WERI-Rb-1 (cell line): ENCODE measurements around the gene CCDC88C.

Experiments used
- DNase-seq: peaks from one replicate; pipeline ENCODE4 v3.0.0-alpha.2; 2020
- H3K27ac ChIP-seq: fragments of 250-450 bp; sonication (Bioruptor Pico); 2 replicates; pipeline ENCODE4 v1.5.1; 2020; ENCODE audit warnings: mild to moderate bottlenecking, moderate library complexity
- H3K27me3 ChIP-seq: fragments of 250-450 bp; sonication (Bioruptor Pico); 2 replicates; pipeline ENCODE4 v1.5.1; 2021; ENCODE audit warnings: mild to moderate bottlenecking, low read depth, moderate library complexity; ENCODE audit not compliant: insufficient read depth, severe bottlenecking
- H3K36me3 ChIP-seq: fragments of 250-450 bp; sonication (Bioruptor Pico); 2 replicates; pipeline ENCODE4 v1.5.1; 2020; ENCODE audit warnings: mild to moderate bottlenecking, moderate library complexity
- H3K4me3 ChIP-seq: 2 replicates; pipeline ENCODE4 v1.5.1; 2011; ENCODE audit warnings: low read depth, mild to moderate bottlenecking, control low read depth, low read length
- H3K9me3 ChIP-seq: fragments of 250-450 bp; sonication (Bioruptor Pico); 2 replicates; pipeline ENCODE4 v1.5.1; 2021; ENCODE audit warnings: mild to moderate bottlenecking, moderate library complexity; ENCODE audit not compliant: severe bottlenecking
- TF ChIP-seq, protein P1 (sequence below): IDR thresholded peaks from 2 replicates; pipeline ENCODE4 v1.5.1; 2011; ENCODE audit warnings: low read depth, mild to moderate bottlenecking, control low read depth, inconsistent platforms, low read length

CCDC88C gene

DNA sequence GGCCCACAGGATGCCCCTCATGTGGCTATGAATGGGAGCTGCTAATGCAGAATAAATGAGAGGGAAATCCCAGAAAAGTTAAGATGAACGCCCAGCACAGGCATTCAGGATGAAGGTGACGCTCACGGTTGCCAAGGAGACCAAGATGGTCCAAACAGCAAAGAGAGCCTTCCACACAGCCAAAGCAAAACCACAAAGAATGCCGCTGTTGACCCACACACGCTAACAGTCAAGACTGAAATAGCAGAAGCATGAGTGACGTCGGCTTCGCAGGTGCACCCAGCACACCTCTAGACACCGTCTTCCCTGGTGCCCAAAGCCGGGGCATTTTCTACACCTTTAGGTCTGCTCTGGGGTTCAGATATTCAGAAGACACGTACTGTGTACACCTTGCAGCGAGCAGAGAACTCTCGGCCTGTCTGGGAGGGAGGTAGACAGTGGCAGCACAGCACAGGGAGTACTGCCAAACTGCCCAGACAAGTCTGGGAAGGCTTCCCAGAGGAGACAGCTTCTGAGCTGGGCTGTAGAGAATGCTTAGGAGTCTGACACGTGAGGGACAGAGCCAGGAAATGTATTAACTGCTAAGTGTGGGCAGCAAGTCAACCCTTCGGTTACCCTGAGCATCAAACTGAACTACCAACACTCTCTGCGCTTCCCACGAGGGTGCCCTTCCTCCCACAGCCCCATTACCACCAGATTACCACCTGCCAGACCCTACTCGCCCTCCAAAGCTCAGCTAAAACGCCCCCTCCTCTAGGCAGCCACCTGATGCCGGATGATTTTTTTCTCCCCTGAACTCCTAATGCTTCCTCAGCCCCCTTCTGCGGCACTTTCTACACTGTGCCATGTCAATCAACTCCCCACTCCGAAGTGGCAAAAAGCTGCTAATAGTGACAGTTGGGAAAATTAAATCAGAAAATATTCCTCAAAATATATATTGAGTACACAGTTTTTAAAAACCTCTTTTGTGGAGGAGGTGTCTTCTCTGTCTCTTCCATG, 50.1 kb downstream of the CCDC88C start:
- Histone ChIP-seq H3K9me3 (no peaks in the 10 kb centered on the region), H3K27me3 (no peaks in the 10 kb centered on the region), H3K36me3 (peaks cover 11% of the 10 kb centered on the region; the same call in 1 of the 2 replicates), H3K27ac (peak overlapping the region; percentile 87), H3K4me3 (no peak overlapping the region)
- TF ChIP-seq, protein P1, sequence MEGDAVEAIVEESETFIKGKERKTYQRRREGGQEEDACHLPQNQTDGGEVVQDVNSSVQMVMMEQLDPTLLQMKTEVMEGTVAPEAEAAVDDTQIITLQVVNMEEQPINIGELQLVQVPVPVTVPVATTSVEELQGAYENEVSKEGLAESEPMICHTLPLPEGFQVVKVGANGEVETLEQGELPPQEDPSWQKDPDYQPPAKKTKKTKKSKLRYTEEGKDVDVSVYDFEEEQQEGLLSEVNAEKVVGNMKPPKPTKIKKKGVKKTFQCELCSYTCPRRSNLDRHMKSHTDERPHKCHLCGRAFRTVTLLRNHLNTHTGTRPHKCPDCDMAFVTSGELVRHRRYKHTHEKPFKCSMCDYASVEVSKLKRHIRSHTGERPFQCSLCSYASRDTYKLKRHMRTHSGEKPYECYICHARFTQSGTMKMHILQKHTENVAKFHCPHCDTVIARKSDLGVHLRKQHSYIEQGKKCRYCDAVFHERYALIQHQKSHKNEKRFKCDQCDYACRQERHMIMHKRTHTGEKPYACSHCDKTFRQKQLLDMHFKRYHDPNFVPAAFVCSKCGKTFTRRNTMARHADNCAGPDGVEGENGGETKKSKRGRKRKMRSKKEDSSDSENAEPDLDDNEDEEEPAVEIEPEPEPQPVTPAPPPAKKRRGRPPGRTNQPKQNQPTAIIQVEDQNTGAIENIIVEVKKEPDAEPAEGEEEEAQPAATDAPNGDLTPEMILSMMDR, result no peak
- DNase-seq, result no peak

DNA sequence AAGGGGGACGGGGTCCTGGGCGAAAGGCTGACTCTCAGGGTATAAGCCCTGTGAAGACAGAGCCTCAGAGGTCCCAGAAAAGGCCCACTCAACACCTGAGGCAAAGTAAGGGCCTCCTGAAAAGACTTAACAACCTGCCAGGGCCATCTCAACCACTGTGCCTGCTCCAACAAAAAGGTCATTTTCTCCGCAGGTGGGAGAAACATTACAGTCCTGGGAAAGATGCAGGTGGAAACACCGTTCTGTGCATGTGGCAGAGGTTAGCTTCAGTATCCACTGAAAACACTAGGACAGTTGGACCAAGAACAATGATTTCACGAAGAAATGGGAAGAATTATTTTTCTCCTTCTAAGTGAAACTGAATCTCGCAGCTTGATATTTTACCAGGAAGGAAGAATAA, 50.9 kb downstream of the CCDC88C start:
- Histone ChIP-seq H3K27ac (no peak overlapping the region; the same call in 1 of the 2 replicates), H3K9me3 (no peaks in the 10 kb centered on the region), H3K27me3 (no peaks in the 10 kb centered on the region), H3K36me3 (peaks cover 11% of the 10 kb centered on the region; the same call in 1 of the 2 replicates), H3K4me3 (no peak overlapping the region)
- TF ChIP-seq, protein P1, result no peak
- no peak for DNase-seq

DNA sequence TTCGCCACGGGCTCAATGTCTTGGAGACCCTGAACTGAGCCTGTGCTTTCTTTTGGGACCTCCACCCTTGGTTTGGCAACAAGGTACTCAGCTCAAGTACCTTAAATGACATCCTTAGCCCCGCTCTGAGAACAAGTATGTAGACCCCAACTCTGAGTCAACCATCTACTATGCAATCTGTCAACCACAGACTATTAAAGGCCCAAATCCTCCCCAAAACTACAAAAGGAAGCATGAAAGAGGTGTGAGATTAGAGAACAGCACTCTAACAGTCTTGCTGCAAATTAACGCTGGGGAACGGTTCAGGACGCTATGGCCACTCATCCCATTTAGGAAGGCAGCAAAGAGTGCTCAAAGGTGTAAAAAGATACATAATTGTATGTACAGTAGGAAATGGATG, 52.1 kb downstream of the CCDC88C start:
- TF ChIP-seq, protein P1, result no peak
- no peak overlapping the region for H3K27ac ChIP-seq

GRCh38 chr14:91364524-91365270, 52.9 kb downstream of the CCDC88C start:
- DNase-seq, result no peak
- peaks cover 8% of the 10 kb centered on the region; the same call in 1 of the 2 replicates for H3K36me3 ChIP-seq
- no peak overlapping the region for H3K27ac ChIP-seq
- no peak overlapping the region for H3K4me3 ChIP-seq
- no peaks in the 10 kb centered on the region for H3K9me3 ChIP-seq
- TF ChIP-seq, protein P1, result no peak
- H3K27me3 ChIP-seq, result no peaks in the 10 kb centered on the region

More for the DNA sequence above, 52.1 kb downstream of the CCDC88C start:
- Histone ChIP-seq H3K9me3 (no peaks in the 10 kb centered on the region), H3K36me3 (peaks cover 11% of the 10 kb centered on the region; the same call in 1 of the 2 replicates), H3K4me3 (no peak overlapping the region), H3K27me3 (no peaks in the 10 kb centered on the region)
- no peak for DNase-seq

DNA sequence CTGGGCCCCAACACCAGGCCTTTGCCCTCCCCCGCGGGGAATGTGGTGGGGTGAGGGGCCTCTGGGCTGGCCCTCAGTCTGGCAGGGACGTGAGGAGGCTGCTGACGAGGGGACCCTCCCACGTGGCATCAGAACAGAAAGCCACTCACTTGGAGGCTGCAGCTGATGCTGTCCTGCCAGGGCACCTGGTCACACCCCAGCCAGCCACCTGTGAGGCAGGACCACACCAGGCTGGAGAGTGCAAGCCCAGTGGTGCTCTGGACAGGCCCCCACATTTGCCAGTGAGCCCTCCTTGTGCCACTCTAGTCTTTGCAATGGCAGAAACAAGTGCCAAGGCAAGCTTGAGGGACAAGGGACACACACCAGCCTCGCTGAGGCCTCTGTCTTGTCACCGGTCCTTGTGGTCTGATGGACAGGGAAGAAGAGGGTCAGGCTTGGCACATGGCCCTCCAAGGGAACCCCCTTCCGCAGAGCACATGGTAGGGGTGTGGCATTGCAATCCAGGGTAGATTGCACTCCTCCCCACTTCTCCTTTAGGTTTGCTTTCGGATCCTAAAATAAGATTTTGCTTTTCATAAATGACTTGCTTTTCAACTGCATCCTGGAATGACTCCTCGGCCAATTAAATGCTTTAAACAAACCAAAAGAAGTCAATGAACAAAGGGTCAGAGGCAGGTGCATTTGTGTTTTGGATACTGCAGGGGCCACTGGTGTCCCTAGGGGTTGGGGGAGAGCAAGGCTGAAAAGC, 53.7 kb downstream of the CCDC88C start:
- Histone ChIP-seq H3K4me3 (no peak overlapping the region), H3K27me3 (no peaks in the 10 kb centered on the region), H3K9me3 (no peaks in the 10 kb centered on the region), H3K36me3 (peaks cover 14% of the 10 kb centered on the region), H3K27ac (no peak overlapping the region)
- no peak for DNase-seq
- TF ChIP-seq, protein P1, result no peak
